ENCODE results near the gene CRYAA.

GRCh38 chr21:43195121-43196021, 26.6 kb downstream of the CRYAA start:
- TF ChIP-seq EZH2phosphoT487 (IDR thresholded peaks at IDR 0.05; ENCODE audit: low read depth) = no peak
- no peak for TF ChIP-seq CTCF (IDR thresholded peaks at IDR 0.05; ENCODE audit: low read depth, low read length)

Data from OCI-LY3 (cell line).